Erythroblast (primary cell): ENCODE data around the gene NEURL2.

Experiments used
- DNase-seq, 2 experiments: peaks; one replicate each; lab custom pipeline; 2025; lab: John Stamatoyannopoulos, UW
- GATA1 ChIP-seq: IDR thresholded peaks from 2 replicates; pipeline ENCODE4 v1.6.1; 2011; ENCODE audit warnings: low read depth, mild to moderate bottlenecking, control low read depth, low read length, moderate library complexity
- POLR2A ChIP-seq: IDR thresholded peaks from 2 replicates; pipeline ENCODE4 v1.6.1; 2011; ENCODE audit warnings: mild to moderate bottlenecking, low read length

The NEURL2 gene

GRCh38 chr20:45897289-45897688 lies 6.3 kb upstream of the NEURL2 start:
- TF ChIP-seq GATA1 (no peak), POLR2A (no peak)
- no peak for DNase-seq

- TF ChIP-seq POLR2A (no peak), GATA1 (no peak)
- DNase-seq, result no peak
Observed at GRCh38 chr20:45896641-45897161, 5.7 kb upstream of the NEURL2 start.

GRCh38 chr20:45894797-45895196 lies 3.8 kb upstream of the NEURL2 start:
- no peak for DNase-seq
- no peak for TF ChIP-seq GATA1

GRCh38 chr20:45893831-45894230 lies 2.8 kb upstream of the NEURL2 start:
- no peak for TF ChIP-seq POLR2A
- no peak for TF ChIP-seq GATA1

GRCh38 chr20:45892828-45893500 lies 2.0 kb upstream of the NEURL2 start:
- TF ChIP-seq POLR2A (no peak), GATA1 (no peak)
- DNase-seq, result no peak

More at GRCh38 chr20:45893831-45894230, 2.8 kb upstream of the NEURL2 start:
- no peak for DNase-seq

- TF ChIP-seq POLR2A, result no peak
- TF ChIP-seq GATA1, result no peak
- DNase-seq, result peak; percentile 21 to 54
Observed at GRCh38 chr20:45892049-45892825, 1.2 kb upstream of the NEURL2 start.

GRCh38 chr20:45890077-45890984 lies 677 bp downstream of the NEURL2 start:
- TF ChIP-seq GATA1 (no peak), POLR2A (peak; percentile 16)
- peak; percentile 86 for DNase-seq

- TF ChIP-seq POLR2A (no peak), GATA1 (no peak)
Observed at GRCh38 chr20:45888681-45889080, 2.3 kb downstream of the NEURL2 start.

GRCh38 chr20:45887346-45887715 lies 3.7 kb downstream of the NEURL2 start, which contains the start of gene SPATA25:
TSS of gene SPATA25 (minus strand) at chr20:45887622. CDS start at chr20:45887590, 32 bp downstream.
- TF ChIP-seq POLR2A (no peak), GATA1 (no peak)
- no peak for DNase-seq

More at GRCh38 chr20:45888681-45889080, 2.3 kb downstream of the NEURL2 start:
- DNase-seq, result no peak

GRCh38 chr20:45886590-45887345 lies 4.2 kb downstream of the NEURL2 start:
- TF ChIP-seq POLR2A (no peak), GATA1 (no peak)
- DNase-seq, result no peak

GRCh38 chr20:45883100-45883469 lies 7.9 kb downstream of the NEURL2 start:
- DNase-seq, result no peak
- TF ChIP-seq GATA1, result no peak
- TF ChIP-seq POLR2A, result no peak

- TF ChIP-seq POLR2A (no peak), GATA1 (no peak)
Observed at GRCh38 chr20:45882469-45883099, 8.4 kb downstream of the NEURL2 start.

More at GRCh38 chr20:45882469-45883099, 8.4 kb downstream of the NEURL2 start:
- no peak for DNase-seq
